Measurements from ENCODE around the gene ATF3.

ATF3 gene

GRCh38 chr1:212643877-212644276 is 35.3 kb downstream of the ATF3 start:
- H3K4me3 ChIP-seq (ENCODE audit: low read depth, low read length), result no peak overlapping the region
- no peak for TF ChIP-seq CTCF (IDR thresholded peaks at IDR 0.05; ENCODE audit: control insufficient read depth, extremely low read depth, insufficient read depth)
- DNase-seq (ENCODE audit: low read depth), result no peak

- no peak for DNase-seq (ENCODE audit: low read depth)
- TF ChIP-seq CTCF (IDR thresholded peaks at IDR 0.05; ENCODE audit: control insufficient read depth, extremely low read depth, insufficient read depth), result no peak
- H3K4me3 ChIP-seq (ENCODE audit: low read depth, low read length), result no peak overlapping the region
These were observed 36.4 kb downstream of the ATF3 start for GRCh38 chr1:212644866-212645545.

- TF ChIP-seq CTCF (IDR thresholded peaks at IDR 0.05; ENCODE audit: control insufficient read depth, extremely low read depth, insufficient read depth), result no peak
- no peak for DNase-seq (ENCODE audit: low read depth)
- H3K4me3 ChIP-seq (ENCODE audit: low read depth, low read length), result no peak overlapping the region
These were observed 37.3 kb downstream of the ATF3 start for GRCh38 chr1:212645546-212646543.

GRCh38 chr1:212646588-212646987 is 38.0 kb downstream of the ATF3 start:
- DNase-seq (ENCODE audit: low read depth), result no peak
- no peak overlapping the region for H3K4me3 ChIP-seq (ENCODE audit: low read depth, low read length)
- TF ChIP-seq CTCF (IDR thresholded peaks at IDR 0.05; ENCODE audit: control insufficient read depth, extremely low read depth, insufficient read depth), result no peak

GRCh38 chr1:212647004-212647403 is 38.4 kb downstream of the ATF3 start:
- no peak for DNase-seq (ENCODE audit: low read depth)
- no peak for TF ChIP-seq CTCF (IDR thresholded peaks at IDR 0.05; ENCODE audit: control insufficient read depth, extremely low read depth, insufficient read depth)
- H3K4me3 ChIP-seq (ENCODE audit: low read depth, low read length), result no peak overlapping the region

- H3K4me3 ChIP-seq (ENCODE audit: low read depth, low read length), result no peak overlapping the region
- TF ChIP-seq CTCF (IDR thresholded peaks at IDR 0.05; ENCODE audit: control insufficient read depth, extremely low read depth, insufficient read depth), result no peak
- no peak for DNase-seq (ENCODE audit: low read depth)
These were observed 39.9 kb downstream of the ATF3 start for GRCh38 chr1:212648431-212648830.
